WI38 (cell line): ENCODE data around the gene CS.
A peak's percentile ranks its signal among the peaks of the same experiment; 100 is the strongest.

Experiments
- H3K4me3 ChIP-seq: 2 replicates; pipeline ENCODE4 v1.5.1; 2011; ENCODE audit warnings: low read depth, mild to moderate bottlenecking, control low read depth, low read length
- CTCF ChIP-seq: IDR thresholded peaks from 2 replicates; pipeline ENCODE4 v1.5.1; 2012; ENCODE audit warnings: low read depth, mild to moderate bottlenecking, control low read depth, low read length

The CS gene

GRCh38 chr12:56315622-56316473 is 15.7 kb upstream of the CS start, which contains the start of gene CNPY2:
Gene CNPY2, minus strand, starts transcription at chr12:56315988. Its CDS starts 771 bp downstream, at chr12:56315217.
- peak within 1 kb of the TSS; percentile 96 for H3K4me3 ChIP-seq
- no peak for TF ChIP-seq CTCF

DNA sequence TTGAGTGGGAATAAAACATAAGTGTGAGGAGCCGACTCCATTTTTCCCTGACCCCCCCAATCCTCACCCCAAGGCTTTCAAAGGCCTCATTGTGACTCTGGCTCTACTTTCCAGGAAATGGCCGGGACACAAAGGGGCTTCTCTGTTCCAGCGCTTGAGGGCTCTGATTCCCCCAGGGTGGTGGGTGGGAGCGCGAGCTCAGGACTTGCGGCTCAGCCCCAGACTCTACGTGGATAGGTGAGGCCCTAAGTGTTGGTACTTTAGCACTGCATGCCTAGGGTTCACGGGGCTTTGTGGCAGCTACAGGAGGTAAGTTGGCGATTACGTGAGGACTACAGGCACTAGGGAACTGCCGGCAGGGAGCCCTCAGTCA is 15.1 kb upstream of the CS start:
- peak overlapping the region; percentile 96 for H3K4me3 ChIP-seq
- no peak for TF ChIP-seq CTCF

GRCh38 chr12:56311003-56311402 is 10.9 kb upstream of the CS start:
- H3K4me3 ChIP-seq = no peak overlapping the region
- TF ChIP-seq CTCF = no peak

DNA sequence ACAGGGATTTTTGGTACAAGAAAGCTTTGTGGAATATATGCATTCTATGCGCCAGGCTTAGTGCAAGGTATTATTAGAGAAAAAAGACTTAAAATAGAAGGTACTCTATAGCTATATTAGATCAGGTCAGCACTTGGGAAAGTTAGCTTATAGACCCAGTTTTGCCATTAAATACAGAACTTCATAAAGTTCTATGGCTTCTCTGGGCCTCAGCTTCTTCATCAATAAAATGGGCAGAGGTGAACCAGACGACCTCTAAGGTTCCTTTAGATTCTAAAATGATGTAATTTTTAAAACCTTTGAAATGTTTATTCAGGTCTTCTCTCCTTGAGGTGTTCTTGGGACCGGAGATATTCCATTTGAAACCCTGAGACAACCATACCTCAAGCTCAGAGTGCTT is 8.6 kb upstream of the CS start:
- no peak for TF ChIP-seq CTCF
- H3K4me3 ChIP-seq = no peak overlapping the region

- no peak for TF ChIP-seq CTCF
- H3K4me3 ChIP-seq = no peak overlapping the region
Observed at GRCh38 chr12:56307221-56307965, 7.3 kb upstream of the CS start.

DNA sequence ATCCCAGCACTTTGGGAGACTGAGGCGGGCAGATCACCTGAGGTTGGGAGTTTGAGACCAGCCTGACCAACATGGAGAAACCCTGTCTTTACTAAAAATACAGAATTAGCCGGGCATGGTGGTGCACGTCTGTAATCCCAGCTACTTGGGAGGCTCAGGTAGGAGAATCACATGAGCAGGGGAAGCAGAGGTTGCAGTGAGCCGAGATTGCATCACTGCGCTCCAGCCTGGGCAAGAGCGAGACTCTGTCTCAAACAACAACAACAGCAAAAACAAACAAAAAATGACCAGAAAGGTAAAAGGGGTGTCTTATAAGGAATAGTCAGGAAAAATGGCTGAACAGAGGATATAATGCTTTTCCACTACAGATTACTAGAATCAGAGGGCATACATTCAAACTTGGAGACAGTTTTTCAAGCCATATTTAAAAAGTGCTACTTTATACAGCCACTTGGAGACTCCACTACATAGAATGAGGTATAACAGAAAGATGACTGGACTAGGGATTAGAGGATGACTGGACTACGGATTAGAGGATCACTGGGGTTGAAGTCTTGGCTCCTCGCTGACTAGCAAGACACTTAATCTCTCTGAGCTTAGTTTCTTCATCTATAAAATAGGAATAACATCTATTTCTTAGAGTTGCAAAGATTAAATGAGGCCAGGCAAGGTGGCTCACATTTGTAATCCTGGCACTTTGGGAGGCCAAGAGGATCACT is 4.9 kb upstream of the CS start:
- no peak for TF ChIP-seq CTCF
- no peak overlapping the region for H3K4me3 ChIP-seq
